Right lobe of liver (tissue), 6 donors: ENCODE results near the gene MYH10. TPM values are rescaled to one million over a fixed set of nuclear protein-coding genes. Genes with fewer than 3 reads are reported as not detected.

Experiments
- ATAC-seq, 4 donors: fragments of 200-7000 bp; cut with Tn5 transposase; one replicate each; pipeline ENCODE4 v1.9.1; 2020; ENCODE audit warnings: mild to moderate bottlenecking in 4 of 4, moderate library complexity in 4 of 4
- DNase-seq, 3 donors: peaks; one replicate each; pipeline ENCODE4 v3.0.0-alpha.2; 2020
- H3K27ac ChIP-seq, 3 donors: fragments of 200-600 bp; one replicate each; pipeline ENCODE4 v1.8.0; 2022
- H3K27me3 ChIP-seq, 2 donors: fragments of 200-600 bp; one replicate each; pipeline ENCODE4 v1.8.0; 2022
- H3K36me3 ChIP-seq, 4 donors: fragments of 200-600 bp; sonication (generic) in 1 of 4; one replicate each; pipeline versions ENCODE4 v1.5.1 to v1.8.0; 2017 to 2022; ENCODE audit warnings: control low read depth in 1 of 4
- H3K4me1 ChIP-seq, 4 donors: fragments of 200-600 bp; sonication (generic) in 1 of 4; one replicate each; pipeline versions ENCODE4 v1.5.1 to v1.8.0; 2017 to 2022; ENCODE audit warnings: control low read depth in 1 of 4
- H3K4me3 ChIP-seq, 3 donors: fragments of 200-600 bp; one replicate each; pipeline ENCODE4 v1.8.0; 2022
- H3K9me3 ChIP-seq, 4 donors: fragments of 200-600 bp; sonication (generic) in 1 of 4; one replicate each; pipeline versions ENCODE4 v1.5.1 to v1.8.0; 2017 to 2022; ENCODE audit warnings: control low read depth in 1 of 4
- POLR2A ChIP-seq: fragments of 450-650 bp; IDR thresholded peaks from one replicate; pipeline ENCODE4 v1.6.1; 2017; ENCODE audit warnings: antibody characterized with exemption, mild to moderate bottlenecking
- WGBS: methylation state at CpG from one replicate; pipeline ENCODE4 v1.1.6; 2018; ENCODE audit warnings: low coverage, low lambda C conversion rate; ENCODE audit not compliant: insufficient coverage; ENCODE audit errors: missing lambda C conversion rate; 5-methylcytosine and 5-hydroxymethylcytosine counted together
- intact Hi-C, 2 donors: fragments of 100-400 bp; cut with DNase I; formaldehyde crosslinking; loops; one replicate each; pipeline versions ENCODE4 v1.11.2 to v1.14.1; 2022
- total RNA-seq, 6 experiments: library from RNA; depleted of rRNA in 2 of 6; stranded (reverse); fragments of >200 nt in 2 of 6; fragmentation: NEBNext Ultra II Directional in 3 of 6; extraction: Animal tissue kit (Norgen Biotek cat#: 25700) in 3 of 6; gene quantifications; one replicate each; pipeline versions ENCODE4 v1.1.0 to v1.2.4, GENCODE V29; 2016 to 2023
- TF ChIP-seq, protein P1 (sequence below), 4 donors: fragments of 200-600 bp in 3 of 4; fragments of 450-650 bp in 1 of 4; IDR thresholded peaks; one replicate each; pipeline versions ENCODE4 v1.5.1 to v1.8.0; 2016 to 2022; ENCODE audit warnings: antibody characterized with exemption in 4 of 4, mild to moderate bottlenecking in 2 of 4
- donor health status: DM: no; HTN: yes; CAD: no.
- donor health status: DM: no; HTN: no; CAD: no.
- donor health status: DM: no; HTN: no; CAD: no.
- donor health status: DM: no; HTN: yes; CAD: no.
- donor health status: DM: no; HTN: yes; CAD: no.

The MYH10 gene
- total RNA-seq, 6 experiments from 2014 or later = 19.8 to 32.9 (median 24.3) TPM

DNA sequence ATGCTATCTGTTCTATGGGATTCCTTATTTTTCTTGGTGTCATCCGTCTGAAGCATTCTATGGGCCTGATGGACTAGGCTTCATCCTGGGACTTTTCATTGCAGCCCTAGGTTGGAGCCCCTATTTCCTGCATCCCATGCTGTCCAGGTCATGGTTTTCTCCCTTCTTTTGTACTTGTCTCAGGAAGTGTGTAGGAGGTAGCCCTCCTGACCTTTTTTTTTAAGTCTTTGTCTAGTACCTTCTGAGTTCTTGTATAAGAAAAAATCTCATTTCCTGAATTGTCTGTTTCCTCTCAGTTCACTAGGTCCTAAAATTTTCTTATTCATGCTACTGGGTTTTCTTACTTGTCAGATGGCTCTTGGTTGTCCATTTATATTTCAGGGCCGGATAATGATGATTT, 188.8 kb downstream of the MYH10 start:
- Histone ChIP-seq H3K36me3 (peaks cover 0 to 29% (median 8%) of the 10 kb centered on the region in 4 donors), H3K27ac (no peak overlapping the region), H3K4me1 (peaks cover 0 to 36% (median 5%) of the 10 kb centered on the region in 4 donors), H3K9me3 (no peaks in the 10 kb centered on the region), H3K27me3 (no peaks in the 10 kb centered on the region), H3K4me3 (no peak overlapping the region)
- intact Hi-C loops = no loop called here
- WGBS = 52% methylated on average over 2 of the region's 2 CpGs
- ATAC-seq = no peak
- no peak for DNase-seq
- TF ChIP-seq, protein P1, sequence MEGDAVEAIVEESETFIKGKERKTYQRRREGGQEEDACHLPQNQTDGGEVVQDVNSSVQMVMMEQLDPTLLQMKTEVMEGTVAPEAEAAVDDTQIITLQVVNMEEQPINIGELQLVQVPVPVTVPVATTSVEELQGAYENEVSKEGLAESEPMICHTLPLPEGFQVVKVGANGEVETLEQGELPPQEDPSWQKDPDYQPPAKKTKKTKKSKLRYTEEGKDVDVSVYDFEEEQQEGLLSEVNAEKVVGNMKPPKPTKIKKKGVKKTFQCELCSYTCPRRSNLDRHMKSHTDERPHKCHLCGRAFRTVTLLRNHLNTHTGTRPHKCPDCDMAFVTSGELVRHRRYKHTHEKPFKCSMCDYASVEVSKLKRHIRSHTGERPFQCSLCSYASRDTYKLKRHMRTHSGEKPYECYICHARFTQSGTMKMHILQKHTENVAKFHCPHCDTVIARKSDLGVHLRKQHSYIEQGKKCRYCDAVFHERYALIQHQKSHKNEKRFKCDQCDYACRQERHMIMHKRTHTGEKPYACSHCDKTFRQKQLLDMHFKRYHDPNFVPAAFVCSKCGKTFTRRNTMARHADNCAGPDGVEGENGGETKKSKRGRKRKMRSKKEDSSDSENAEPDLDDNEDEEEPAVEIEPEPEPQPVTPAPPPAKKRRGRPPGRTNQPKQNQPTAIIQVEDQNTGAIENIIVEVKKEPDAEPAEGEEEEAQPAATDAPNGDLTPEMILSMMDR (IDR thresholded peaks at IDR 0.05) = no peak
- TF ChIP-seq POLR2A = no peak

DNA sequence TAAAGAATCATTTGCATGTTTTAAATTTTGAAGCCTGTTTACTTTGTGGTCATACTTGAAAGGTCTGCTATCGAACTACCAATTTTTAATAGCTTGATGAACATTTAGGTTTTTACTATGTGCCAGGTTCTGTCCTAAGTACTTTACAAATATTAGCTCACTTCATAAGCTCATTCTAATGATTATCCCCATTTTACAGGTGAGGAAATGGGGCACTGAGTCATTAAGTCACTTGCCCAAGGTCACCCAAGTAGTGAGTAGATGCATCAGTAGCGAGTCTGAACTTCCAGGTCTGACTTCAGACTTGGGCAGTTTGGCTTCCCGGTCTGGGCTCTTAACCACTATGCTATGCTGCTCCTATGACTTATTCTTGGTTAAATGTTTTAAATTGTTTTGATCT, 190.8 kb downstream of the MYH10 start:
- 97% methylated on average over 3 of the region's 3 CpGs for WGBS
- no peak for TF ChIP-seq POLR2A
- TF ChIP-seq, protein P1 (IDR thresholded peaks at IDR 0.05) = no peak

DNA sequence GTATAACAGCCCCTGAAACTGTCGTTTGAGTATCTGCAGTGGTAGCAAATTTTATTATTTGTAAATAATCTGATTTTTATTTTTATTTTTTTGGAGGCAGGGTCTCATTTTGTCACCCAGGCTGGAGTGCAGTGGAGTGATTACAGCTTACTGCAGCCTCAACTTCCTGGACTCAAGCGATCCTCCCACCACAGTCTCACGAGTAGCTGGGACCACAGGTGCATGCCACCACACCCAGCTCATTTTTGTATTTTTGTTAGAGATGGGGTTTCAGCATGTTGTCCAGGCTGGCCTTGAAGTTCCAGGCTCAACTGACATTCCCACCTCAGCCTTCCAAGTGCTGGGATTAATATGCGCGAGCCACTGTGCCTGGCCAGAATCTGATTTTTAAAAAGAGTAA, 192.1 kb downstream of the MYH10 start:
- WGBS = 80% methylated on average over 5 of the region's 5 CpGs
- intact Hi-C loops = no loop called here
- ATAC-seq (no peak), DNase-seq (no peak)
- H3K4me1 ChIP-seq = peaks cover 0 to 36% (median 5%) of the 10 kb centered on the region in 4 donors
- peaks cover 0 to 5% (median 0%) of the 10 kb centered on the region in 4 donors for H3K36me3 ChIP-seq
- H3K27me3 ChIP-seq = no peaks in the 10 kb centered on the region
- H3K27ac ChIP-seq = no peak overlapping the region
- TF ChIP-seq, protein P1 (IDR thresholded peaks at IDR 0.05) = no peak
- TF ChIP-seq POLR2A = no peak
- no peaks in the 10 kb centered on the region for H3K9me3 ChIP-seq
- no peak overlapping the region for H3K4me3 ChIP-seq

More for the DNA sequence above, 190.8 kb downstream of the MYH10 start:
- Histone ChIP-seq H3K9me3 (no peaks in the 10 kb centered on the region), H3K4me3 (no peak overlapping the region), H3K36me3 (peaks cover 0 to 15% (median 6%) of the 10 kb centered on the region in 4 donors), H3K4me1 (peaks cover 0 to 36% (median 5%) of the 10 kb centered on the region in 4 donors), H3K27ac (no peak overlapping the region), H3K27me3 (no peaks in the 10 kb centered on the region)
- ATAC-seq = no peak
- DNase-seq = no peak
- intact Hi-C loops = no loop called here

DNA sequence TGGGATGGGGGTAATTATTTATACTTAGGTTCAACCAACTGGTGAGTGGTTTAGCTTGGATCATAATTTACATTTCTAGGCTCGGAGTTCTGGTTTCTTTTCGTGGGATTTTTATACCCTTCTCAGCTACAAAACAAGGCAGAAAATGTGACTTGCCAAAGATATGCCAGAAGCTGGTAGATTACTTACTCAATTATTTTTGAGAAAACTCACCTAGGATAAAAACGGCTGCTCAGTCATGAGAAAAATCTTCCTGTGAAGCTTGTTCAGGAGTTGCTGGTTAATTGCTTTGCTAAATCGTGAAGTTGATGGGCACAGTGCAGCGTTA, 193.7 kb downstream of the MYH10 start:
- intact Hi-C loops = no loop called here
- peak overlapping the region; percentile 99 to 100 (median 100) for H3K27ac ChIP-seq
- H3K4me1 ChIP-seq = peaks cover 0 to 33% (median 6%) of the 10 kb centered on the region in 4 donors
- ATAC-seq (no peak), DNase-seq (no peak)
- TF ChIP-seq, protein P1 (IDR thresholded peaks at IDR 0.05) = no peak
- TF ChIP-seq POLR2A = no peak
- H3K4me3 ChIP-seq = peak overlapping the region; percentile 74 to 99 (median 91)
- H3K27me3 ChIP-seq = no peaks in the 10 kb centered on the region
- H3K36me3 ChIP-seq = peaks cover 0 to 5% (median 0%) of the 10 kb centered on the region in 4 donors
- no peaks in the 10 kb centered on the region for H3K9me3 ChIP-seq
- 6% methylated on average over 5 of the region's 5 CpGs for WGBS
